ENCODE measurements around the gene SHD. TPM values are rescaled to one million over a fixed set of nuclear protein-coding genes. Genes with fewer than 3 reads are reported as not detected.

SHD gene
- total and polyA plus RNA-seq, 2 of the 13 experiments (the other 11 are each of a cell fraction or from before 2014, with no cell fraction given) = 0.11 to 0.20 TPM

- peak; percentile 92 for TF ChIP-seq PATZ1 (CRISPR knock-in tag; IDR thresholded peaks at IDR 0.05)
- TF ChIP-seq FOXC1 (CRISPR knock-in tag; IDR thresholded peaks at IDR 0.05; ENCODE audit: borderline replicate concordance) = peak; percentile 42; the same call in 1 of the 2 replicates
- TF ChIP-seq ZNF44 (CRISPR knock-in tag; IDR thresholded peaks at IDR 0.05) = 0 out of 2 replicates have a peak, but pooled peaks have one; percentile 39
- TF ChIP-seq TOPORS (CRISPR knock-in tag; IDR thresholded peaks at IDR 0.05) = no peak
- no peak for TF ChIP-seq CHD4 (IDR thresholded peaks at IDR 0.05; ENCODE audit: borderline replicate concordance, low read length)
- TF ChIP-seq ZNF580 (CRISPR knock-in tag; IDR thresholded peaks at IDR 0.05; ENCODE audit: borderline replicate concordance, low read depth) = no peak
- TF ChIP-seq ATF5 (CRISPR knock-in tag; IDR thresholded peaks at IDR 0.05; ENCODE audit: low read depth) = no peak
- no peak for TF ChIP-seq ZNF670 (CRISPR knock-in tag; IDR thresholded peaks at IDR 0.05; ENCODE audit: borderline replicate concordance)
- no peak for TF ChIP-seq PBX2 (CRISPR knock-in tag; IDR thresholded peaks at IDR 0.05)
- TF ChIP-seq KLF9 (CRISPR knock-in tag; IDR thresholded peaks at IDR 0.05; ENCODE audit: low read depth) = no peak
- no peak for TF ChIP-seq ZNF441 (CRISPR knock-in tag; IDR thresholded peaks at IDR 0.05; ENCODE audit: borderline replicate concordance)
- TF ChIP-seq ZNF136 (CRISPR knock-in tag; IDR thresholded peaks at IDR 0.05; ENCODE audit: low read depth) = 0 out of 2 replicates have a peak, but pooled peaks have one; percentile 25
- no peak for TF ChIP-seq PAF1 (CRISPR knock-in tag; IDR thresholded peaks at IDR 0.05)
- TF ChIP-seq PRDM4 (CRISPR knock-in tag; IDR thresholded peaks at IDR 0.05; ENCODE audit: borderline replicate concordance) = no peak
- no peak for TF ChIP-seq ATF3 (CRISPR knock-in tag; IDR thresholded peaks at IDR 0.05)
- TF ChIP-seq ZNF34 (CRISPR knock-in tag; IDR thresholded peaks at IDR 0.05; ENCODE audit: borderline replicate concordance) = no peak
- 0 out of 2 replicates have a peak, but pooled peaks have one; percentile 46 for TF ChIP-seq SP140L (CRISPR knock-in tag; IDR thresholded peaks at IDR 0.05; ENCODE audit: borderline replicate concordance)
- TF ChIP-seq TFDP1 (CRISPR knock-in tag; IDR thresholded peaks at IDR 0.05; ENCODE audit: borderline replicate concordance) = peak; percentile 55; the same call in 1 of the 2 replicates
- no peak for TF ChIP-seq ZKSCAN1 (IDR thresholded peaks at IDR 0.05; ENCODE audit: low read length)
- peak; percentile 52 for TF ChIP-seq SALL1 (CRISPR knock-in tag; IDR thresholded peaks at IDR 0.05)
- no peak for TF ChIP-seq RBFOX2 (IDR thresholded peaks at IDR 0.05; ENCODE audit: low read depth, low read length)
- TF ChIP-seq HDAC6 (IDR thresholded peaks at IDR 0.05; ENCODE audit: low read depth, low read length) = no peak
Measured at GRCh38 chr19:4337906-4338440, 58.9 kb downstream of the SHD start (continued).
